ENCODE data around the gene TENT4B. TPM values are rescaled to one million over a fixed set of nuclear protein-coding genes. Genes with fewer than 3 reads are reported as not detected.

The TENT4B gene
- total and polyA plus RNA-seq, 4 donors = 4.5 to 13.9 (median 9.8) TPM

- DNase-seq = no peak
- intact Hi-C loops (cut with DNase I) = no loop called here
- Histone ChIP-seq H3K4me3 (ENCODE audit: low read length in 2 of 2) (no peak overlapping the region), H3K36me3 (ENCODE audit: control insufficient read depth in 1 of 2, insufficient read depth in 2 of 2, low read length in 1 of 2) (no peaks in the 10 kb centered on the region), H3K27me3 (ENCODE audit: control insufficient read depth in 1 of 2, insufficient read depth in 2 of 2, low read length in 1 of 2) (no peaks in the 10 kb centered on the region), H3K4me1 (ENCODE audit: control insufficient read depth in 1 of 2, insufficient read depth in 2 of 2, low read length in 2 of 2) (peaks cover 0 to 12% of the 10 kb centered on the region in 2 donors), H3K27ac (ENCODE audit: low read depth in 1 of 2, low read length in 2 of 2) (no peak overlapping the region), H3K9me3 (ENCODE audit: control insufficient read depth, low read length) (no peaks in the 10 kb centered on the region)
- ATAC-seq (ENCODE audit: low FRiP score) = no peak
These were observed 29.3 kb downstream of the TENT4B start for GRCh38 chr16:50182441-50182840.

GRCh38 chr16:50183316-50183715 lies 30.2 kb downstream of the TENT4B start:
- ATAC-seq (ENCODE audit: low FRiP score) (no peak), DNase-seq (no peak)
- intact Hi-C loops (cut with DNase I) = no loop called here
- H3K27me3 ChIP-seq (ENCODE audit: control insufficient read depth in 1 of 2, insufficient read depth in 2 of 2, low read length in 1 of 2) = no peaks in the 10 kb centered on the region
- H3K27ac ChIP-seq (ENCODE audit: low read depth in 1 of 2, low read length in 2 of 2) = peak overlapping the region in 1 of 2 donors; percentile 10
- H3K4me1 ChIP-seq (ENCODE audit: control insufficient read depth in 1 of 2, insufficient read depth in 2 of 2, low read length in 2 of 2) = peaks cover 3 to 12% of the 10 kb centered on the region in 2 donors
- H3K36me3 ChIP-seq (ENCODE audit: control insufficient read depth in 1 of 2, insufficient read depth in 2 of 2, low read length in 1 of 2) = peaks cover 0 to 2% of the 10 kb centered on the region in 2 donors
- no peaks in the 10 kb centered on the region for H3K9me3 ChIP-seq (ENCODE audit: control insufficient read depth, low read length)
- WGBS, 2 donors = 4 to 7% methylated on average over 4 of the region's 4 CpGs
- no peak overlapping the region for H3K4me3 ChIP-seq (ENCODE audit: low read length in 2 of 2)

- ATAC-seq (ENCODE audit: low FRiP score) (no peak), DNase-seq (no peak)
- Histone ChIP-seq H3K9me3 (ENCODE audit: control insufficient read depth, low read length) (no peaks in the 10 kb centered on the region), H3K4me3 (ENCODE audit: low read length in 2 of 2) (peak overlapping the region in 1 of 2 donors; percentile 24), H3K36me3 (ENCODE audit: control insufficient read depth in 1 of 2, insufficient read depth in 2 of 2, low read length in 1 of 2) (peaks cover 0 to 2% of the 10 kb centered on the region in 2 donors), H3K27me3 (ENCODE audit: control insufficient read depth in 1 of 2, insufficient read depth in 2 of 2, low read length in 1 of 2) (no peaks in the 10 kb centered on the region), H3K27ac (ENCODE audit: low read depth in 1 of 2, low read length in 2 of 2) (no peak overlapping the region), H3K4me1 (ENCODE audit: control insufficient read depth in 1 of 2, insufficient read depth in 2 of 2, low read length in 2 of 2) (peaks cover 3 to 12% of the 10 kb centered on the region in 2 donors)
- intact Hi-C loops (cut with DNase I) = no loop called here
- WGBS, 2 donors = 6 to 9% methylated on average over 3 of the region's 3 CpGs
These were observed 31.9 kb downstream of the TENT4B start for GRCh38 chr16:50185005-50185505.

- ATAC-seq (ENCODE audit: low FRiP score) = no peak
- H3K27ac ChIP-seq (ENCODE audit: low read depth in 1 of 2, low read length in 2 of 2) = no peak overlapping the region
These were observed 35.6 kb downstream of the TENT4B start for GRCh38 chr16:50188619-50189136.

GRCh38 chr16:50190292-50190691 lies 37.2 kb downstream of the TENT4B start:
- Histone ChIP-seq H3K4me1 (ENCODE audit: control insufficient read depth in 1 of 2, insufficient read depth in 2 of 2, low read length in 2 of 2) (peaks cover 3 to 5% of the 10 kb centered on the region in 2 donors), H3K27ac (ENCODE audit: low read depth in 1 of 2, low read length in 2 of 2) (no peak overlapping the region), H3K27me3 (ENCODE audit: control insufficient read depth in 1 of 2, insufficient read depth in 2 of 2, low read length in 1 of 2) (no peaks in the 10 kb centered on the region), H3K36me3 (ENCODE audit: control insufficient read depth in 1 of 2, insufficient read depth in 2 of 2, low read length in 1 of 2) (peaks cover 0 to 2% of the 10 kb centered on the region in 2 donors), H3K4me3 (ENCODE audit: low read length in 2 of 2) (no peak overlapping the region), H3K9me3 (ENCODE audit: control insufficient read depth, low read length) (no peaks in the 10 kb centered on the region)
- intact Hi-C loops (cut with DNase I) = no loop called here
- ATAC-seq (ENCODE audit: low FRiP score) (no peak), DNase-seq (no peak)
- 75 to 84% methylated on average over 2 of the region's 2 CpGs for WGBS, 2 donors

More at GRCh38 chr16:50188619-50189136, 35.6 kb downstream of the TENT4B start:
- intact Hi-C loops (cut with DNase I) = no loop called here
- no peak overlapping the region for H3K4me3 ChIP-seq (ENCODE audit: low read length in 2 of 2)
- no peaks in the 10 kb centered on the region for H3K9me3 ChIP-seq (ENCODE audit: control insufficient read depth, low read length)
- peaks cover 4 to 5% of the 10 kb centered on the region in 2 donors for H3K4me1 ChIP-seq (ENCODE audit: control insufficient read depth in 1 of 2, insufficient read depth in 2 of 2, low read length in 2 of 2)
- peaks cover 0 to 2% of the 10 kb centered on the region in 2 donors for H3K36me3 ChIP-seq (ENCODE audit: control insufficient read depth in 1 of 2, insufficient read depth in 2 of 2, low read length in 1 of 2)
- no peaks in the 10 kb centered on the region for H3K27me3 ChIP-seq (ENCODE audit: control insufficient read depth in 1 of 2, insufficient read depth in 2 of 2, low read length in 1 of 2)
- WGBS, 2 donors = 62 to 72% methylated on average over 3 of the region's 3 CpGs
- DNase-seq = no peak

GRCh38 chr16:50192386-50193050 lies 39.4 kb downstream of the TENT4B start:
- Histone ChIP-seq H3K9me3 (ENCODE audit: control insufficient read depth, low read length) (no peaks in the 10 kb centered on the region), H3K27me3 (ENCODE audit: control insufficient read depth in 1 of 2, insufficient read depth in 2 of 2, low read length in 1 of 2) (no peaks in the 10 kb centered on the region), H3K4me1 (ENCODE audit: control insufficient read depth in 1 of 2, insufficient read depth in 2 of 2, low read length in 2 of 2) (peaks cover 3 to 5% of the 10 kb centered on the region in 2 donors), H3K36me3 (ENCODE audit: control insufficient read depth in 1 of 2, insufficient read depth in 2 of 2, low read length in 1 of 2) (peaks cover 0 to 2% of the 10 kb centered on the region in 2 donors), H3K27ac (ENCODE audit: low read depth in 1 of 2, low read length in 2 of 2) (no peak overlapping the region), H3K4me3 (ENCODE audit: low read length in 2 of 2) (no peak overlapping the region)
- no peak for ATAC-seq (ENCODE audit: low FRiP score)
- intact Hi-C loops (cut with DNase I) = no loop called here
- WGBS, 2 donors = 89 to 95% methylated on average over 2 of the region's 2 CpGs
- no peak for DNase-seq

- intact Hi-C loops (cut with DNase I) = no loop called here
- no peaks in the 10 kb centered on the region for H3K9me3 ChIP-seq (ENCODE audit: control insufficient read depth, low read length)
- 75 to 81% methylated on average over 5 of the region's 5 CpGs for WGBS, 2 donors
- no peak overlapping the region for H3K27ac ChIP-seq (ENCODE audit: low read depth in 1 of 2, low read length in 2 of 2)
- H3K27me3 ChIP-seq (ENCODE audit: control insufficient read depth in 1 of 2, insufficient read depth in 2 of 2, low read length in 1 of 2) = no peaks in the 10 kb centered on the region
- peaks cover 1 to 3% of the 10 kb centered on the region in 2 donors for H3K4me1 ChIP-seq (ENCODE audit: control insufficient read depth in 1 of 2, insufficient read depth in 2 of 2, low read length in 2 of 2)
- H3K36me3 ChIP-seq (ENCODE audit: control insufficient read depth in 1 of 2, insufficient read depth in 2 of 2, low read length in 1 of 2) = no peaks in the 10 kb centered on the region
- no peak overlapping the region for H3K4me3 ChIP-seq (ENCODE audit: low read length in 2 of 2)
- no peak for DNase-seq
- no peak for ATAC-seq (ENCODE audit: low FRiP score)
These were observed 40.5 kb downstream of the TENT4B start for GRCh38 chr16:50193594-50193993.

- peaks cover 3 to 5% of the 10 kb centered on the region in 2 donors for H3K4me1 ChIP-seq (ENCODE audit: control insufficient read depth in 1 of 2, insufficient read depth in 2 of 2, low read length in 2 of 2)
- intact Hi-C loops (cut with DNase I) = no loop called here
- no peak overlapping the region for H3K27ac ChIP-seq (ENCODE audit: low read depth in 1 of 2, low read length in 2 of 2)
- DNase-seq = no peak
- no peak for ATAC-seq (ENCODE audit: low FRiP score)
- no peaks in the 10 kb centered on the region for H3K27me3 ChIP-seq (ENCODE audit: control insufficient read depth in 1 of 2, insufficient read depth in 2 of 2, low read length in 1 of 2)
- no peaks in the 10 kb centered on the region for H3K9me3 ChIP-seq (ENCODE audit: control insufficient read depth, low read length)
- H3K36me3 ChIP-seq (ENCODE audit: control insufficient read depth in 1 of 2, insufficient read depth in 2 of 2, low read length in 1 of 2) = no peaks in the 10 kb centered on the region
- 23 to 25% methylated on average over 2 of the region's 2 CpGs for WGBS, 2 donors
- H3K4me3 ChIP-seq (ENCODE audit: low read length in 2 of 2) = no peak overlapping the region
These were observed 42.2 kb downstream of the TENT4B start for GRCh38 chr16:50195276-50195675.

- 87 to 94% methylated on average over 1 of the region's 1 CpG for WGBS, 2 donors
- no peak for ATAC-seq (ENCODE audit: low FRiP score)
These were observed 42.6 kb downstream of the TENT4B start for GRCh38 chr16:50195756-50196155.

More at GRCh38 chr16:50195756-50196155, 42.6 kb downstream of the TENT4B start:
- no peak for DNase-seq
- intact Hi-C loops (cut with DNase I) = no loop called here
- Histone ChIP-seq H3K27me3 (ENCODE audit: control insufficient read depth in 1 of 2, insufficient read depth in 2 of 2, low read length in 1 of 2) (no peaks in the 10 kb centered on the region), H3K27ac (ENCODE audit: low read depth in 1 of 2, low read length in 2 of 2) (no peak overlapping the region), H3K4me1 (ENCODE audit: control insufficient read depth in 1 of 2, insufficient read depth in 2 of 2, low read length in 2 of 2) (peaks cover 3 to 5% of the 10 kb centered on the region in 2 donors), H3K36me3 (ENCODE audit: control insufficient read depth in 1 of 2, insufficient read depth in 2 of 2, low read length in 1 of 2) (no peaks in the 10 kb centered on the region), H3K4me3 (ENCODE audit: low read length in 2 of 2) (no peak overlapping the region), H3K9me3 (ENCODE audit: control insufficient read depth, low read length) (no peaks in the 10 kb centered on the region)

All from aorta (tissue), 5 donors.